Esophagus (tissue), 2 donors: ENCODE data around the gene PNLIPRP1. TPM values are rescaled to one million over a fixed set of nuclear protein-coding genes. Genes with fewer than 3 reads are reported as not detected.

Experiments used
- H3K27ac ChIP-seq, 2 donors: one replicate each; pipeline ENCODE4 v1.5.1; 2013; ENCODE audit warnings: low read depth in 2 of 2, mild to moderate bottlenecking in 2 of 2, inconsistent platforms in 1 of 2, low read length in 1 of 2, moderate library complexity in 1 of 2
- H3K27me3 ChIP-seq, 2 donors: one replicate each; pipeline ENCODE4 v1.6.1; 2013; ENCODE audit warnings: low read length in 2 of 2, control low read depth in 1 of 2, mild to moderate bottlenecking in 1 of 2; ENCODE audit not compliant: insufficient read depth in 2 of 2, control insufficient read depth in 1 of 2
- H3K36me3 ChIP-seq, 2 donors: one replicate each; pipeline ENCODE4 v1.6.1; 2013; ENCODE audit warnings: low read length in 1 of 2; ENCODE audit not compliant: control insufficient read depth in 2 of 2, insufficient read depth in 2 of 2
- H3K4me1 ChIP-seq, 2 donors: one replicate each; pipeline ENCODE4 v1.6.1; 2013; ENCODE audit warnings: low read length in 1 of 2; ENCODE audit not compliant: control insufficient read depth in 2 of 2, insufficient read depth in 2 of 2
- H3K4me3 ChIP-seq, 2 donors: one replicate each; pipeline ENCODE4 v1.5.1; 2013; ENCODE audit warnings: low read length in 2 of 2, mild to moderate bottlenecking in 2 of 2, low read depth in 1 of 2, moderate library complexity in 1 of 2
- H3K9me3 ChIP-seq, 2 donors: one replicate each; pipeline ENCODE4 v1.6.1; 2013; ENCODE audit warnings: mild to moderate bottlenecking in 2 of 2, low read depth in 1 of 2, low read length in 1 of 2, moderate library complexity in 1 of 2; ENCODE audit not compliant: control insufficient read depth in 2 of 2, insufficient read depth in 1 of 2
- WGBS, 2 donors: extraction: QIAGEN DNeasy Blood & Tissue Kit; methylation state at CpG; one replicate each; pipeline ENCODE4 v1.1.7; 2013; 5-methylcytosine and 5-hydroxymethylcytosine counted together
- polyA plus RNA-seq, 2 donors: library from polyadenylated mRNA; stranded (reverse); fragments of 200-250 nt; gene quantifications; one replicate each; pipeline ENCODE4 v1.2.3, GENCODE V29; 2013
- donor health status: healthy with polysubstance abuse.
- donor health status: Bipolar disorder and iron deficiency.

The PNLIPRP1 gene
- polyA plus RNA-seq, 2 donors: 0.15 to 0.29 TPM

DNA sequence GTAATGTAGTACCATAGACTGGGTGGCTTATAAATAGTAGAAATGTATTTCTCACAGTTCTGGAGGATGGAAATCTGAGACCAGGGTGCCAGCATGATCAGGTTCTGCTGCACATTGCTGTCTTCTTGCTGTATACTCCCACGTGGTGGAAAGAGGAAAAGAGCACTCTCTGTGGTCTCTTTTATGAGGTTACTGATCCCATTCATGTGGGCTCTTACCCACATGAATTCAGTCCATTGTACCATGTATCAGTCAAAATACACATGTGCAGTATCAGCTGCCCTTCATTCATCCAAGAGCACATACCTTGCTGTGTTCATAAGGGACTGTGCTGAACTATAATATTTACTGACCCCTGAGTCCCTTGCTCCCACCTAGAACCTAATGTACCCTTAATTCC, 47.1 kb downstream of the PNLIPRP1 start:
- WGBS, 2 donors: 22 to 30% methylated on average over 1 of the region's 1 CpG
- Histone ChIP-seq H3K27me3 (no peaks in the 10 kb centered on the region), H3K4me1 (no peaks in the 10 kb centered on the region), H3K36me3 (no peaks in the 10 kb centered on the region), H3K4me3 (no peak overlapping the region), H3K9me3 (no peaks in the 10 kb centered on the region), H3K27ac (no peak overlapping the region)

DNA sequence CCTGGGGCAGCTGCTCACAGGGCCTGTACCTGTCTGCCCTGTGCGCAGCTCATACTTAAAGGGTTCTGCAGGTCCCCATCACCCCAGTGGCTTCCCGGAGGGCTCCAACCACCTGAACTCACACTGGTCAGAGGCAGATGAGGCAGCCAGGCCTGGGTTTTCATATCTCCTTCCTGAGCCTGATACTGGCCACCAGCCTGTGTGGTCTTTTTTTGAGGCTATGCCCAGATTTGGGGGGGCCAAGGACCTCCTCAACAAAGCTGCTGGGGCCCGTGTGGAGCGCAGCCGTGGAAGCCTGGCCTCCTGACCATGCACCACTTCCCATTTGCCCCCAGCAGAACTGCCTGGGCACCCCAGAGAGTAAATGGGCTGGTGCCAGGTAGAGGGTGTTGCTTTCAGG, 55.7 kb downstream of the PNLIPRP1 start:
- Histone ChIP-seq H3K27me3 (no peaks in the 10 kb centered on the region), H3K4me1 (no peaks in the 10 kb centered on the region), H3K36me3 (no peaks in the 10 kb centered on the region), H3K4me3 (no peak overlapping the region), H3K9me3 (no peaks in the 10 kb centered on the region), H3K27ac (no peak overlapping the region)
- 79 to 96% methylated on average over 5 of the region's 5 CpGs for WGBS, 2 donors

DNA sequence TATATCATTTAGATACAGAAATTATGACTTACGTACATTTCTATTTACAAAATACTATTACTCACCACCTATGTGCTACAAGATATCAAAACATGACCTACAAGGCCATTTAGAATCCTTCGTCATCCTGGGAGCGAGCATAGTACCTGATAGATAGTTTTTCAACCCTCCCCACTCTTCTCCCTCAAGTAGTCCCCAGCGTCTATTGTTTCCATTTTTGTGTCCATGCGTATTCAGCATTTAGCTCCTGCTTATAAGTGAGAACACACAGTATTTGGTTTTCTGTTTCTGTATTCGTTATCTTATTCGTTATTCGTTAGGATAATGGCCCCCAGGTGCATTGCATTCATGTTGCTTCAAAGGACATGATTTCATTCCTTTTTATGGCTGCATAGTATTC, 58.1 kb downstream of the PNLIPRP1 start:
- Histone ChIP-seq H3K27ac (no peak overlapping the region), H3K4me3 (no peak overlapping the region), H3K4me1 (no peaks in the 10 kb centered on the region), H3K27me3 (no peaks in the 10 kb centered on the region), H3K9me3 (no peaks in the 10 kb centered on the region), H3K36me3 (no peaks in the 10 kb centered on the region)
- 82 to 88% methylated on average over 8 of the region's 8 CpGs for WGBS, 2 donors

DNA sequence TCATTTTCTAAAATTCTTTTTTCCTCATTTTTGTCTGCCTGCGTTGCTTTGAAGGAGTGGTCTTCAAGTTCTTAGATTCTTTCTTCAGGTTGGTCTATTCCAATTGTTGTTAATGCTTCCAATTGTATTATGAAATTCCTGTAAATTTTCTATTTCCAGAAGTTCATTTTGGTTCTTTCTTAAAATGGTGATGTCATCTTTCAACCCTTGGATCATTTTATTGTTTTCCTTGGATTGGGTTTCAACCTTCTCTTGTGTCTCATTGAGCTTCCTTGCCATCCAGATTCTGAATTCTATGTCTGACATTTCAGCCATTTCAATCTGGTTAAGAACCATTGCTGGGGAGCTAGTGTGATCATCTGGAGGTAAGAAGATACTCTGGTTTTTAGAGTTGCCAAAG, 63.1 kb downstream of the PNLIPRP1 start:
- Histone ChIP-seq H3K36me3 (no peaks in the 10 kb centered on the region), H3K4me3 (no peak overlapping the region), H3K27ac (no peak overlapping the region), H3K27me3 (no peaks in the 10 kb centered on the region), H3K9me3 (no peaks in the 10 kb centered on the region), H3K4me1 (no peaks in the 10 kb centered on the region)
- WGBS, 2 donors: 75 to 82% methylated on average over 1 of the region's 1 CpG

DNA sequence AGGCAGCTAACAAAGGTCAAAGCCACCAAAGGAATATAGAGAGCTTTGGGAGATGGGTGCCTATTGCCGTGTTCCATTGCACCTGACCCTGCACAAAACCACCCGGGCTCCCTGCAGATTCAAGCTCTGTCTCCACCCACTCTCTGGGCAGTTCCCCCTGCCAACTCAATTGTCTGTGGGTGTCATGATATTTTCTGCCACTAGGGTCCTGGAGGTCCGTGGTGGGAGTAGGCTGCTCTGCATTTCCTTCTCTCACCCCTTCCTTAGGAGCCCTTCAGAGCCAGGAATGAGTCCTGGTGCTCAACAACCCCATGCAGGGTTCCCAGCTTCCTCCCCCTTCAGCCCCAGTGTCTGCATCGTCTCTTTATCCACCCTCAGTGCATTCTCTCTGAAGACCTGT, 64.1 kb downstream of the PNLIPRP1 start:
- H3K27me3 ChIP-seq: no peaks in the 10 kb centered on the region
- H3K4me1 ChIP-seq: no peaks in the 10 kb centered on the region
- WGBS, 2 donors: 49% methylated on average over 4 of the region's 4 CpGs
- no peak overlapping the region for H3K4me3 ChIP-seq
- no peaks in the 10 kb centered on the region for H3K36me3 ChIP-seq
- H3K27ac ChIP-seq: no peak overlapping the region
- H3K9me3 ChIP-seq: no peaks in the 10 kb centered on the region

DNA sequence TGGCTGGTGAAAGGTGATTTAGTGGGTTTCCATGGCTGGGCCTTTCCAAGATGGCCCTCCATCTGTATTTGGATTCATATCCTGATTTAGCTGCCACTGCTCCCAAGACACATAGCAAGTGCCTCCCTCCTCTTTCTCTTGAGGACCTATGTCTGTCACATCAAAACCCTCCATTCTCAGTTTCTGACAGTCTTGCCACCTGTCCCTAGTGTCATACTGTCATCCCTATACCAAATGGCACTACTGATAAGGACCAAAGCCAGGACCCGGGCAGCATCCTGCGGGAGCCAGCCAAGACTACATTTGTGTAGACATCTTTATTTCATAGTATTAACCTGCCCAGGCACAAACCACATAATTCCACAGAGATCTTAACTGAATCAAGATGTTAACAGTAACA, 64.8 kb downstream of the PNLIPRP1 start:
- no peaks in the 10 kb centered on the region for H3K4me1 ChIP-seq
- no peaks in the 10 kb centered on the region for H3K36me3 ChIP-seq
- H3K9me3 ChIP-seq: no peaks in the 10 kb centered on the region
- WGBS, 2 donors: 76 to 81% methylated on average over 2 of the region's 2 CpGs
- no peak overlapping the region for H3K27ac ChIP-seq
- no peak overlapping the region for H3K4me3 ChIP-seq
- no peaks in the 10 kb centered on the region for H3K27me3 ChIP-seq

DNA sequence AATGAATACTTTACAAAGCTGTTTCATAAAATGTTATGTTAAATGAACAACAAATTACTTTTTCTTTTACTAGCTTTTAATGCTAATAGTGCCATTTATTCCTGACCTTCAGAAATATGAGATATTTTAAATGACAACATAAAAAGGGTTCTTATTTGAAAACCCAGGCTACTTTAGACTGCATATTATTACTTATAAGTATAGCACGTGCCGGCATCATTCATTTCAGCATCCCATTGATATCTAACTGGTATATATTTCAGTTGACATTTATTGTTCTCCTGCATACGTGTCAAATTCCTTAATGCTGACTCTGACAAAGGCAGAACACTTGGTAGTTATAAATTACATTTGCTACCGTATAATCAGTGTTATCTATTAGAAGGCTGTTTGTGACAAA, 65.3 kb downstream of the PNLIPRP1 start:
- 74 to 84% methylated on average over 4 of the region's 4 CpGs for WGBS, 2 donors
- Histone ChIP-seq H3K4me1 (no peaks in the 10 kb centered on the region), H3K27ac (no peak overlapping the region), H3K36me3 (no peaks in the 10 kb centered on the region), H3K4me3 (no peak overlapping the region), H3K9me3 (no peaks in the 10 kb centered on the region), H3K27me3 (no peaks in the 10 kb centered on the region)

DNA sequence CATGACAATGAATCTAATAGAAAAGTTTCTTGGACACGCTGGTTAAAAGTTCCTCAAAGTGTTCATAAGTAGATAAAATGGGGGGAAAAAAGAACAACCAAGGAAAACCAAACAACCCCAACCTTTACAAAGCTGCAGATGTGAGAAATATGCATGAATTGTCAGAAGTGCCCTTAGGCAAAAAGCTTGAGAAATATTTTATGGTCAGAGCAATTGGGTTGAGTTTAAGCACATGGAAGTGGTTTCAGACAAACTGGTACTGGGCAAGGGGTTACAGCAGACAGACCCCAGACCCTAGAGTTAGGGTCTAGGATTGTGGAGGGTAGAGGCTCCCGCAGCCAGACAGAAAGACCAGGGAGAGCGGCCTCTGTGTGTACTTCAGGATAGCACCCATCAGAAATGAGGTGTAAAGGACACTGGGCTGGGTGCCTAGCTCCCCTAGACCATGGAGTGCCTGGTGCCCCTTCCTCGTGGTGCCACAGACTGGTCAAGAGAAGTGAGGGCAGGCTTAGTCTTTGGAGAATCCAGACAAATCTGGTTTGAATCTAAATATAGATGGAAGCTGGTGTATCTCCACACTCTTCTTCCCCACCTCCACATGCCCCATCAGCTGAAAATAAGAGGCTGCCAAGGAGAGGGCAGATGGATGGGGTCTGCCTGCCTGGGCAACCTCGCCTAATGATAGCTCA, 67.2 kb downstream of the PNLIPRP1 start:
- no peaks in the 10 kb centered on the region for H3K27me3 ChIP-seq
- no peak overlapping the region for H3K4me3 ChIP-seq
- no peaks in the 10 kb centered on the region for H3K9me3 ChIP-seq
- 69 to 81% methylated on average over 5 of the region's 5 CpGs for WGBS, 2 donors
- H3K36me3 ChIP-seq: no peaks in the 10 kb centered on the region
- H3K4me1 ChIP-seq: no peaks in the 10 kb centered on the region
- H3K27ac ChIP-seq: no peak overlapping the region

Other genes with a start within 250 kb of the PNLIPRP1 start
- 1 to 10 TPM; 2.6 to 7.9 TPM for gene PNLIPRP3, start 163.1 kb upstream of the PNLIPRP1 start, polyA plus RNA-seq
- under 1 TPM; 0.14 to 0.37 TPM for gene PNLIP, start 45.0 kb upstream of the PNLIPRP1 start, polyA plus RNA-seq
- gene PNLIPRP2, start 30.0 kb downstream of the PNLIPRP1 start, polyA plus RNA-seq: under 1 TPM; 0.05 to 0.14 TPM
- gene HSPA12A, start 151.6 kb downstream of the PNLIPRP1 start, polyA plus RNA-seq: 1 to 10 TPM; 1.7 TPM